Endothelial cell of umbilical vein (primary cell): ENCODE results near the gene PLEKHA5.

Experiments used
- CTCF ChIP-seq, 2 donors: IDR thresholded peaks; 1 replicate in 1 of 2; 2 replicates in 1 of 2; pipeline ENCODE4 v1.5.1; 2011; ENCODE audit warnings: low read length in 2 of 2, mild to moderate bottlenecking in 2 of 2, moderate library complexity in 2 of 2, control low read depth in 1 of 2, inconsistent platforms in 1 of 2, low read depth in 1 of 2; ENCODE audit not compliant: insufficient read depth in 1 of 2; ENCODE audit errors: extremely low read depth in 1 of 2
- EZH2 ChIP-seq: IDR thresholded peaks from 2 replicates; pipeline ENCODE4 v1.6.1; 2012; ENCODE audit warnings: borderline replicate concordance, low read depth, mild to moderate bottlenecking, moderate library complexity, low read length, inconsistent platforms; ENCODE audit not compliant: severe bottlenecking
- FOS ChIP-seq: IDR thresholded peaks from 2 replicates; pipeline ENCODE4 v1.6.1; 2011; ENCODE audit warnings: mild to moderate bottlenecking, low read length, moderate library complexity, borderline replicate concordance; ENCODE audit not compliant: insufficient read depth
- MAX ChIP-seq: IDR thresholded peaks from 2 replicates; pipeline ENCODE4 v1.6.1; 2011; ENCODE audit not compliant: insufficient read depth, insufficient read length
- MYC ChIP-seq: IDR thresholded peaks from one replicate; pipeline ENCODE4 v1.6.1; 2011; ENCODE audit warnings: mild to moderate bottlenecking, low read depth, low read length
- POLR2A ChIP-seq: IDR thresholded peaks from 2 replicates; pipeline ENCODE4 v1.6.1; 2012; ENCODE audit warnings: low read depth, mild to moderate bottlenecking, control low read depth, low read length
- POLR2AphosphoS5 ChIP-seq: IDR thresholded peaks from 2 replicates; pipeline ENCODE4 v1.6.1; 2012; ENCODE audit warnings: low read depth, mild to moderate bottlenecking, control low read depth, low read length, moderate library complexity; ENCODE audit not compliant: insufficient read depth

- TF ChIP-seq CTCF (IDR thresholded peaks at IDR 0.05; ENCODE audit: extremely low read depth in 1 of 2, insufficient read depth in 1 of 2, low read depth in 1 of 2, low read length in 2 of 2) (no peak), POLR2A (no peak), EZH2 (no peak), MAX (no peak), POLR2AphosphoS5 (no peak), FOS (no peak), MYC (no peak)
These were observed 202.7 kb downstream of the PLEKHA5 start for GRCh38 chr12:19332196-19332595.
